Astrocyte (in vitro differentiated cells and primary cell): Measurements from ENCODE around the gene PLS3.

ENCODE experiments used
- CTCF ChIP-seq: IDR thresholded peaks from 2 replicates; pipeline ENCODE4 v1.5.1; 2011; ENCODE audit warnings: low read depth, mild to moderate bottlenecking, inconsistent platforms, low read length, moderate library complexity; ENCODE audit not compliant: insufficient read depth
- EZH2 ChIP-seq: IDR thresholded peaks from 2 replicates; pipeline ENCODE4 v1.6.1; 2012; ENCODE audit warnings: mild to moderate bottlenecking, low read length, inconsistent platforms; ENCODE audit not compliant: insufficient read depth

- TF ChIP-seq CTCF (no peak), EZH2 (no peak)
Measured at GRCh38 chrX:115521741-115522140, 39.2 kb upstream of the PLS3 start.
